ENCODE measurements around the gene GPR176.
"Not testable (repeated sequence)": the region's sequence is repeated elsewhere in the genome, so short reads cannot be mapped to it uniquely, and the experiment has no call there.

The GPR176 gene

DNA sequence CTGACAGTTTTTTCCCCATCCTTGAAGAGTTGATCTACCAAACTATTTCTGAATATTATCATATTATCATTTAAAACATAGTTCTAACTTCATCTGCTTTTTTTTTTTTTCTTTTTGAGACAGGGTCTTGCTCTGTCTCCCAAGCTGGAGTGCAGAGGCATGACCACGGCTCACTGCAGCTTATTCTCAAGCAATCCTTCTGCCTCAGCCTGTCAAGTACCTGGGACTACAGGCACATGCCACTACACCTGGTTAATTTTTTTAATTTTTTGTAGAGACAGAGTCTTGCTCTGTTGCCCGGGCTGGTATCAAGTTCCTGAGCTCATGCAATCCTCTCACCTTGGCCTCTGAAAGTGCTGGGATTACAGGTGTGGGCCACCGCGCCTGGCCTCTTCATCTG, 15.2 kb upstream of the GPR176 start:
- DNase-seq = no peak

DNA sequence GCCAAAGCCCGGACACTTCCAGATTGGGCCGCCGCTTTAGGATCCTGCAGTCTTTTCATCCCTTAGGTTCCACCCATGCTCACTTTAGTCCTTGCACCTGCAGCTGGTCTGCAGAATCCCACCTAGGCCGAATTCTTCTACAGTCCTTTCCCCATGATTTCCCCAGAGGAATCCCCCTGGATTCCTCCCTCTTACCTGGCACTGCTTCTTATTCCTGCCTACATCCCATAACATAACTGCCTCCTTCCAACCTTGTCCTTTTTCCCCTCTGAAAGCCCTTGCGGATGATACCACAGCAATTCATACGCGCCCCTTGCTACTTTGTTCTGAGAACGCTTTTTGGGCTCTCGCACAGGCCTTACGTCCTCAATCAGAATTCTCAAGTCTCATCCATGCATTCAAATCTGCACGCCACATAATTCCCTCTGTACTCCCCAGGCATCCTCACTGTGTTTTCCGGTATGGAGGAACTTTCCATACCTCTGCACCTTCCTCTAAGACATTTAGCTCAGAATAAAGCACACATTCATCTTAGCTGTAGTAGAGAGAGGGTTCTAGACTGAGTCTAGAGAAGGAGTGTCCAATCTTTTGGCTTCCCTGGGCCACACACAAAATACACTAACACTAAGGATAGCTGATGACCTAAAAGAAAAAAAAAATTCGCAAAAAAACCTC, 14.5 kb upstream of the GPR176 start:
- peak; percentile 6 for DNase-seq

DNA sequence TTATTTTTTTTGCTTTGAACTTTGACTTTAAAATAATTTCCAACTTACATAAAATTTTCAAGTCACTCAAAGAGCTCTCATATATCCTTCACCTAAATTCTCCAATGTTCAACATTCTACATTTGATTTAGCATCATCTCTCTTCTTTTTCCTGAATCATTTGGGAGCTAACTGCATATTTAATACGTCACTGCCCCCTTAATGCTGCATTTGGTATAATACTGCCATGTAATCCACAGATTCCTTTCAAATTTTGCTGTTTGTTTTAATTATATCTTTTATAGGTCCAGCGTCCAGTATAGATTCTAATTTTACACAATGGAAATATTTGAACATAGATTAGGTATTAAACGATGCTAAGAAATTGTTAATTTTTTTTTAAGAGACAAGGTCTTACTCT, 11.5 kb upstream of the GPR176 start:
- DNase-seq = no peak

DNA sequence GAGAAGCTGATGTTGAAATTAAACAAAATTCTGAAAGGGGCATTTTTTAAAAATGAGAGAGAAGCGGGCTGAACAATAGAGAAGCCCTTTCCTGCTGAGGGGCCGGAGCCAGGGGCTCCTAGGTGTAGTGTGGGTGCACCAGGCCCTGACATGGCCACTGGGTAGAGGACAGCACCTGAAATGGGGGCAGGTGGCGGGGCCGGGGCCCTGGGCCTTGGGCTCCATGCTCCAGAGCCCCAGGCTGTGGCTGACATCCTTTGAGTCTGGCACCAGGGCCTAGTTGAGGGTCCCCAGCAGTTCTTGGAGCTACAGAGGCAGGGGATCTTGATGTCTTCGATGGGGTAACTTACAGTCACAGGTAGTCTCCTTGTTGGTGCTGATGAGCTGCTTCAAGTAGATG, 6.5 kb upstream of the GPR176 start:
- no peak for DNase-seq

DNA sequence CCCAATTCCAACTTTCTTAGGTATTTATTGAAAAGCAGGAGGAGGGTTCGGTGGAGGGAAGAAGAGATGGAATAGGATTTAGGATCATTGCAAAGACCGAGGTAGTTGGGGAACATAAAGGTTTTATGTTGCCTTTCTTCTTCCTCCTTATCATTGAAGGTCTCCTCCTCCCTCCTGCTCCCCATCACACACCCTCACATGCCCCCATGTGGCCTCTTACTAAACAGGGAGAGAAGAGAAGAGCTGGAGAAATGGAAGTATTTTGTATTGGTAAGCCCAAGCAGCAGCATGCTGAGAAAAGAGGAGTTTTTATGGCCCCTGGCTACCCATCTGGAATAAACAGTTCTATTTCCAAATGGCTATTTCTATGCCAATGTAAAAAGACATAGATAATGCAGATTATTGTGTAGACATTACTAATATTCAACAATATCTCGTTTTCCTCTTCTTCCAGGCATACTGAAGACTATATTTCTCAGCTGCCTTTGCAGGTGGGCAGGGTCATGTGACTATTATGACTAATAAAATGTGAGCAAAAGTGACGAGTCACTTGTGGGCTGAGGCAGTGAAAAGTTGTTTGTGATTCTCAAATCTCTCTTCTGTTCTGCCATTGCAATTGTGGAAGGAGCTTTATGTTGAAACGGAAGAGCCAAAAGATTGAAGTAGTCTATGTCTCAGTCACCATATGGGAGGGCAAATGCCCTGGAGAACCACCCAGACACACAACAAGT, 5.2 kb upstream of the GPR176 start:
- peak; percentile 4 for DNase-seq

DNA sequence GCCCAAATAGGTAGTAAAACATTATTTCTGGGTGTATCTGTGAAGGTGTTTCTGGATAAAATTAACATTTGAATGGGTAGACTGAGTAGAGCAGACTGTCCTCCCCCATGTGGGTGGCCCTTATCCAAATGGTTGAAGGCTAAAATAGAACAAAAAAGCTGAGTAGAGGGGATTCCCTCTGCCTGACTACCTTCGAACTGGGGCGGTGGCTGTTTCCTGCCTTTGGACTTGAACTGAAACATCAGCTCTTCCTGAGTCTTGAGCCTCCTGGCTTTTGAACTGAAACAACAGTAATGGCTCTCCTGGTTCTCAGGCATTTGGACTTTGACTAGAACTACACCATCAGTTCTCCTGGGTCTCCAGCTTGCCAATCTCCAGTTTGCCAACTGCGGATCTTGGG, 4.4 kb upstream of the GPR176 start:
- no peak for DNase-seq

DNA sequence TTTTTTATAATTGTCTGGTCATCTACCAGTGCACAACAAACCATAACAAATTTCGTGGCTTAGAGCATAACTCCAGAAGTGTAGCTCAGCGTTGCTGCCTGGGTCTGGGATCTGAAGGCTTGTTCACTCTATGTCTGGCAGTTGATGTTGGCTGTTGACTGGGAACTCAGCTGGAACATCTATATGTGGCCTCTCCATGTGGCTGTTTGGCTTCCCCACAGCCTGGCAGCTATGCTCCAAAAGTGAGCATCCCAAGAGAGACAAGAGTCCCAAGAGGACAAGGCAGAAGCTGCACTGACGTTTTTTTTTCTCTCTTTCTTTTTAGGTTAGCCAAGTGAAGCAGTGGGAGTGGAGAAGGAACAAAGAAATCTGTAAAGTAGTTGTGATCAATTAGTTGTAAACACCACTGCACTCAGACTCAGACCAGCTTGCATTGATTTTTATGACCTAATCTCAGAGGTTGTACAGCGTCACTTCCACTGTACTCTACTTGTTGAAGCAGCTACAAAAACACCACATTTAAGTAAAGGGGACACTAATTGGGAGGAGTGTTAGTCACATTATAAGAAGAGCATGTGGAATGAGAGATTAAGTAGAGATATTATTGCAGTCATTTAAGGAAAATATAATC, 2.5 kb upstream of the GPR176 start:
- no peak for DNase-seq

DNA sequence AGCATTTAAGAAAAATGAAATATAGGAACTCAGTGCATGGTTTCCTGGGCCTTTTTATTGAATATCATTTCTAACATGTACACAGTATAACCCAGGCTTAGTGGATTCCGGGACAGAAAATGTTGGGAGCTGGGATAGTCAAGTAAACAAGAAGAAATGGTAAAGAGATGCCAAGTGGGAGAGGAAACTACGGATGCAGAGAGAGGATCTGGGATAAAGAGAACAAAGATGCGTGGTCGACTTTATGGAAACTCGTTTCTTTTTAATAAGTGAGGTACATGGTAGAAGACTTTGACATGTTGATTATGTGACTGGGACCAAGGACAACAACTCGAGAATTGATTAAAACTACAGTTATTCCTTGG, 1.2 kb upstream of the GPR176 start:
- DNase-seq = no peak

DNA sequence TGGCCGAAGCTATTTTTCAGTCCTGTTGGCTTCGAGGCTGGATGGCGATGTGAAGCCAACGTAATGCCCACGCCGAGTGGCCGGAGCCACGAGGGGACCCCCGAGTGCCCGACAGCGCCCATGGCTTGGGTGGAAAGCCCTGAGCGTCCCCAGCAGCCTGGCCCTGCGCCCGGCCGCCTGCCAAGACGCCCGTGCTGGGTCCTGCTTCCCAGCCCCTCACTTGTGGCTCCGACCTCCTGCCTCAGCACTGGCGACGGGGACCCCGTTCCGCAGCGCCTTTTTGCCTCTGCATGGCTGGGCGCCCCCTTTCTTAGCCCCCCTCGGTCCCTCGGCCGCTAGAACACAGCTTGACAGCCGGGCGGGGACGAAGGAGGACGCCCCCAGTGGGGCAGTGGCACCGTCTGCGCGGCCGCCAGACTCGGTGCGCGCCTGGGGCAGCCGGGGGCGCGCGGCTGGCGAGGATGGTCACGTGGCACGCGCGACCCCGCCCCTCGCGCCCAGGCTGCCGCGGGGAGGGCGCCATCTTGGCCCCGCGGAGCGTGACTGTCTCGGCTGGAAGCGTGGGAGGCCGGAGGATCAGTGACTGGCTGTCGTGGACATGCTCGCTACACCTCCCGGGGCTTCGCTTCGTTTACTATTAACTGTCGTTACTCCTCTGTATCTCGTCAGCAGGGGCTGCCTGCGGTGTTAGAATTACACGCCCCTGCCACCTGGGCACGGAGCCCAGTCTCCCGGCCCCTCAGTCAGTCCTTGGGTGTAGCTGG, 626 bp upstream of the GPR176 start:
- DNase-seq = peak; percentile 90

DNA sequence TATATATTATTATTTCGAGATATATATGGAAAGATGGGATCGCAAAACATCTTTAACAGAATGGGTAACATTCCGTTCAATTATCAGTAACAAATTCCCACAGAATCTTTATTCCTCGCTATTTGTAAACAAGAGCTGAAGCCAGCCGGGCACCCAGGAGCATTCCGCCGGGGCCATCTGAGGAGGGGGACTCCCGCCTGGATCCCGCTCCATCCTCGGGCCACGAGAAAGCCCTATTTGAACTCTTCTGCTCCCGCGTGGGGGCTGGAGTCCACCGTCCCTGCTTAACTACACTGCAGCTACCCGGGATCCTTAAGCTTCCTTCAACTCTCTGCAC, 687 bp downstream of the GPR176 start:
- no peak for DNase-seq

DNA sequence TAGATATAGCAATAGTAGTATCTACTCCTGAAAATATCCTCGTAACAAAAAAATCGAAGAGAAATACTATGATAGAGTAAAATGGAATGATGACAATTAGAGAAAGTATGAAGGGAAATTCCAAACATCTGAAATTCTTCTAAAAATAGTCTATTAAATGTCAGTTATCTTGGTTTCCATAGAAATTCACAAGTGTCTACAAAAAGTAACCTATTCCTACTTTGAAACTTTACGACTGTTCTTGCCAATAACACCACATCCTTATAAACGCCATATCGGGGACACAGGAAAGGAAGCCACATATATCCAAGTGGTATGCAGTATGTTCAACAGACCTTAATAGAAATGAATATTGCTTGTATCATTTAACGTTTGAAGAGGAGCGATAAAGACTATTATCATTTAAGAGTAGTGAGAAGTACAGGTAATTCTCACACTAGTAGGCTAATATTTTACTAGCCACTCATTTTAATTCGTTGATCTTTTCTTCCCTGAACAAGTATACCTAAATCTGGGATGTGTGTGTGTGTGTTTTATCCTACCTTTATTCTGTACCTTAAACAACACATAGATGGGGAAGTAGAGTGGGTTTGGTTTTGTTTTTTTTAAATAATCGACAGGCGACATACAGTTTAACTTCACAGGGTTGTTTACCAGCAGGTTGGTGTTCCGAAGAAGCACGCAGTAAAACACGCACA, 1.2 kb downstream of the GPR176 start:
- no peak for DNase-seq

DNA sequence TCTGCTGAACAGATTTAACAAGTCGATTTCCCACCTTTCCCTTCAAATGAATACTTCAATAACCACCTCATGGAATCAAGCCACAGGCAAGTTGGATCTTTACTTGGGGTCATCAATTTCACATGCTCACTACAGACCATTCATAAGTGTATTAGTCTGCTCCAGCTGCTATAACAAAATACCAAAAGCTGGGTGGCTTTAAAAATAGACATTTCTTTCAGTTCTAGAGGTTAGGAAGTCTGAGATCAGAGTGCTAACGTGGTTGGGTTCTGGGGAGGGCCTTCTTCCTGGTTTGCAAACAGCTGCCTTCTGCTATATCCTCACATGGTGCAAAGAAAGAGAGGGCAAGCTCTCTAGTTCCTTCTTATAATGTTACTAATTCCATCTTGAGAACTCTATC, 5.1 kb downstream of the GPR176 start:
- DNase-seq = no peak

DNA sequence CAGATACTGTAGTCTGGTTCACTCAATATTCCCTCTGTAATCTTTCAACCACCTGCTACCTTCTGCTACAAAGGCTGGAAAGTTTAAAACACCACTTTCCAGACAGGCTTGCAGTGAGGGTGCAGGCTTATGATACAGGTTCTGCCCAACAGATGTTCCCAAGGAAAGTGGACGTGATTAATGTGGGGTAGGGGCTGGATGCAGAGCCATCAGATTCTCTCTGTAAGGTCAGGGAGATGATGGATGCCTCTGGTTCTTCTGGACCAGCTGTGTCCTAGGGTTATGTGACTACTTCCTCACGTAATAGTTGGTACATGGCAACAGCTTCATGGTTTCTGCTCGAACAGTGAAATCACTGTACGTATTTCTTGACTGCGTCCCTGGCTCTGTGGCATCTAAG, 11.1 kb downstream of the GPR176 start:
- DNase-seq = no peak

DNA sequence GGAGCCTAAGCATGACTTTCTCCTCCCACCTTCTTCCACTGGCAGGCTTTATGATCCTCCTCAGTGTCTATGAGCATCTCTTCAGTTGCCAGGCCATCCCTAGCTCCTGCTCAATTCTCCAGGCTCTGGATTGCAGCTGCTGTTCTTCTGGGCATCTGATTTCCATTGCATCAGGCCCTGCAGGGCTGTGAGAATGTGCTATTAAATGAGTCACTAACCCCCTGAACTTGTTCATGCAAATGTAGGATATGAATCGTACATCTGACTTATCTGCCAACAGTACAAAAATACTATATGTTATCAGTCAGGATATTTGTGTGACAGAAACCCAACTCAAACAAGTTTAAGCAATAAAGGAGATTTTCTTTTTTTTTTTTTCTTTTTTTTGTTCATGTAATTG, 11.9 kb downstream of the GPR176 start:
- DNase-seq = no peak

DNA sequence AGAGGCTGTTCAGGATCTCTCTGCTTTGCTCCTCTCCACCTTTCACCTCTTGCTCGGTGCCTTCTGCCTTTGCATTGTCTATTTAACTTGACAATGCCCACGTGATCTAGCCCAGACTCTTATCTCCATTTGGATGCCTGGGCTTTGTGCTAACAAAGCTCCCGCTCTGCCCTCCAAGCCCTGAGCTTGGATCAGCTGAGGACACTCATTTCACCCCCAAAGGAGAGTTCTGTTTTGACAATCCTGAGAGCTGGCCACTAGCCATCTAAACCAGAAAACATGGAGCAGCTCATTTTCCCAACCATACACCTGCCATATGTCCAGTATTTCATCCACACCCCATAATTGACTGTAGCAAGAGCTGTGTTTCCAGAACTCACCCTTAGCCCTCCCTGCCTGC, 12.8 kb downstream of the GPR176 start:
- no peak for DNase-seq

DNA sequence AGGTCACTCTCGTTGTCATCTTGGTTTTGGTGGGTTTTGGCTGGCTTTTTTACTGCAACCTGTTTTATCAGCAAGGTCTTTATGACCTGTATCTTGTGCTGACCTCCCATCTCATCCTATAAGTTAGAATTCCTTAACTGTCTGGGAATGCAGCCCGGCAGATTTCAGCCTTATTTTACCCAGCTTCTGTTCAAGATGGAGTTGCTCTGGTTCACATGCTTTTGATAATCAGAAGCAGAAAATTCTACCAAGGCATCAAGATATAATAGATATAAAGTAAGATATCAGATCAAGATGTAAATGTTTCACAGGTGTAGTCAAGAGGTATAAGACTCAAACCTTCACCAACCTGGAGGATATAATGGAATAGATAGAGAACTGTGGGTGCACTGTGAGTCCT, 16.0 kb downstream of the GPR176 start:
- DNase-seq = no peak

DNA sequence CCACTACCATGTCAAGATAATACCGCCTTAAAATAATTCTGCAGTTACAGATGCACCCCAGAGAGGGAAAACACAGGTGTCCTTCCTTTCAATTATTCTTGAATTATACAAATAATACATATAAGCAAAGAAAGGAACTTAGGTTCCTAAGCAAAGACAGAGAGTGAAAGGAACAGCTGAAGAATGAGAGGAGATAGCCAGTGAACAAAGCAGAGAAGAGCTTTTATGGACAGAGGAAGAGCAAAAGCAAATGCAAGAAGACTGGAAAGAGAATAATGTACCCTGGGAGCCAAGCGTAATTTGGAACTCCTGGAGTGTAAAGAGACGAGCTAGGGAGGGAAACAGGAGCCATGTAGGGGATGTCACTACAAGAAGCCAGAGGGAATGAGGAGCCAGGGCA, 21.7 kb downstream of the GPR176 start:
- no peak for DNase-seq

DNA sequence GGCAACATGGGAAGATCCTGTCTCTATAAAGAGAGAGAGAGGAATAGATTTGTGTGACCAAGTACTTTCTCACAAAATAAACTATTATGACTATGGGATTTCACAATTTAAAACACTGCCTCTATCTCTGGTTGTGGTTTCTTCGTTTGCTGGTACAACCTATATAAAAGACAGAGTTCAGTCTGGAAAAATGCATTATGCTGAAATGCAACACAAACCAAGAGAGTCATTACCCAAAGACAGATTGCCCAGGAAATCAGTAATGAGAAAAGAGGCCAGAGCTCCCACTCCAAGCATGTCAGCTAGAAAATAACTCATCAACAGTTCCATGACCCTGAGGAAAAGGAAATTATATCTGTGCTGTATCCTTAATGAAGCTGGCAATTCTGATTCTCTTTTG, 23.2 kb downstream of the GPR176 start:
- DNase-seq = no peak

DNA sequence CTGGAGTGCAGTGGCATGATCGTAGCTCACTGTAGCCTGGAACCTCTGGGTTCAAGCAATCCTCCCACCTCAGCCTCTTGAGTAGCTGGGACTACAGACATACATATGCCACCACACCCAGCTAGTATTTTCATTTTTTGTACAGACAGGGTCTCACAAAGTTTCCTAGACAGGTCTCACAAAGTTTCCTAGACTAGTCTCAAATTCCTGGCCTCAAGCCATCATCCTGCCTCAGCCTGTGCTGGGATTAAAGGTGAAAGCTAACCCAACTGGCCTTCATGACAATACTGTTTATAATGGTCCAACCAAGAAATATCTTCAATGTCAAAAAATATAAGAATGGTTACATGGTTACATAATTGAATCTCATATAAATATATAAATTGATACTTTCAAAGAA, 24.0 kb downstream of the GPR176 start:
- no peak for DNase-seq

DNA sequence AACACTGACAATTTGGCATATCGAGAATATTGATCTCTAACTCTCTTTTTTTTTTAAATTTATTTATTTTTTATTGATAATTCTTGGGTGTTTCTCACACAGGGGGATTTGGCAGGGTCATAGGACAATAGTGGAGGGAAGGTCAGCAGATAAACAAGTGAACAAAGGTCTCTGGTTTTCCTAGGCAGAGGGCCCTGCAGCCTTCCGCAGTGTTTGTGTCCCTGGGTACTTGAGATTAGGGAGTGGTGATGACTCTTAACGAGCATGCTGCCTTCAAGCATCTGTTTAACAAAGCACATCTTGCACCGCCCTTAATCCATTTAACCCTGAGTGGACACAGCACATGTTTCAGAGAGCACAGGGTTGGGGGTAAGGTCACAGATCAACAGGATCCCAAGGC, 27.0 kb downstream of the GPR176 start:
- not testable (repeated sequence) for DNase-seq

DNA sequence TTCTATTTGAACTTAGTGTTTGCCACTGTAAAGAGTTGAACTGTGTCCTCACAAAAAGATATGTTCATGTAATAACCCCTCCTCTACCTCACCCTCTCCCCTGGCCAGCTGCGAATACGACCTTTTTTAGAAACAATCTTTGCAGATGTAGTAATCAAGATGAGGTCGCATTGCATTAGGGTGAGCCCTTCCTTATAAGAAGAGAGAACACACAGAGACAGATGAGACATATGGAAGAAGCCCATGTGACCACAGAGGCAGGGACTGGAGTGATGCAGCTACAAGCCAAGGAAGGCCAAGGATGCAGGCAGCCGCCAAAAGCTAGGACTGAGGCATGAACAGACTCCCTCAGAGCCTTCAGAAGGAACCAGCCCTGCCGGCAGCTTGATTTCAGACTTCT, 27.6 kb downstream of the GPR176 start:
- no peak for DNase-seq

DNA sequence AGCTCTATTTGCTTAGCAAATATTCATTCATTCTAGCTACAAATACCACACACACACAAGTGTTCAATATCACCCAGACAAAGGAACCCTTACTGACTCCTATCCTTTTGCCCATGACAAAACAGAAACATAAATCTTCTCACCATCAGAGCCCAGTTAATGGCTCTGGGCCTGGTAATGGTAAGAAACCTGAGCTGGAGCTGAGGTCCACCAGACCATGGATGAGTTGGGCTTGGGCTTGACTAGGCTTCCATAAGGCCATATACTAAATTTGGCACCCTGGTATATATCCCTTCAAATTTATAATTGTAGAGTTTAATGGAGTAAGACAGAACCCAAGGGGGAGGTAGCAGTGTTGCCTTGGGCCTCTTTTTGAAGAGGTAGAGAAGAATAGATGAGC, 29.4 kb downstream of the GPR176 start:
- no peak for DNase-seq

DNA sequence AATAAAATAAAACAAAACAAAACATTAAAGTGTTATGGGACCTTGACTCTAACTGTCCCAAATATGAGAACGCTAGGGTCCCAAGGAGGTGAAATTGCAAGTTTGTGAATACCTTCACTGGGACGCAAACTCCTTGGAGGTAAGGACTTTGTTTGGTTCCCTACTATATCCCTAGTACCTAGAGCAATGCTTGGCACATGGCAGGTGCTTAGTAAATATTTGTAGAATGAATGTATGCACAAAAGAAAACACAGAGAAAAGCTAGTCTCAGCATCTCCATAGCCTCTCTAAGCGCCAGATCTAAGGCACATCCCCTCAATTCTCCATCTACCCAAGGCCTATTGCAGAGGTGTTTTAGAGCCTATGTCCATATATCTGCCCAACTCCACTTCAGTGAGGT, 30.5 kb downstream of the GPR176 start:
- DNase-seq = no peak

Measured in activated naive CD4-positive, alpha-beta T cell treated with Interleukin-2 at 50 U/mL for 16 hours (primary cell).